AG08395 (cell line): ENCODE data around the gene PAOX.

Experiments used
- DNase-seq: peaks from one replicate; pipeline ENCODE4 v3.0.0; 2012; ENCODE audit warnings: mixed read lengths, low spot score

PAOX gene

DNA sequence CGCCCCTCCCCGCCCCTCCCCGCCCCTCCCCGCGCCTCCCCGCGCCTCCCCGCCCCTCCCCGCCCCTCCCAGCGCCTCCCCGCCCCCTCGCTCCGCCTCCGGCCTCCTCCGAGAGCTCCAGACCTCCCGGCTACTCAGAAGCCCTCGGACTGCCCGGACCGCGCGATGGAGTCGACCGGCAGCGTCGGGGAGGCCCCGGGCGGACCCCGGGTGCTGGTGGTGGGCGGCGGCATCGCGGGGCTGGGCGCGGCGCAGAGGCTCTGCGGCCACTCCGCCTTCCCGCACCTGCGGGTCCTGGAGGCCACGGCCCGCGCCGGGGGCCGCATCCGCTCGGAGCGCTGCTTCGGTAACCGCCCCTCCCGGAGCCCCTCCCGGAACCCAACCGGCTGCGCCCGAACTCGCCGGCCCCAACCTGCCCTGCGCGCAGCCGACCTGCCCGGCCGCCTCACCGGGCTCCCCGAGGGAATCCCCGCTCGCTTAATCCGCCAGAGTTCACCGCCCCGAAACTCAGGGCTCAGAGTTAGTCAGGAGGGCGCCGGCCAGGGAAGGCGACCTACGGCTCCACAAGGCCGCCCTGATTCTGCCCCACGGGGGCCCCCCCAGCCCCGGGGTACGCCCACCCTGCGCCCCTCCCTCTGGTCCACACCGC is at the start of gene PAOX:
PAOX (plus strand) TSS at position 111 of the 649 bp plus-strand sequence; CDS start at position 166, 55 bp downstream.
- DNase-seq, result peak; percentile 87

DNA sequence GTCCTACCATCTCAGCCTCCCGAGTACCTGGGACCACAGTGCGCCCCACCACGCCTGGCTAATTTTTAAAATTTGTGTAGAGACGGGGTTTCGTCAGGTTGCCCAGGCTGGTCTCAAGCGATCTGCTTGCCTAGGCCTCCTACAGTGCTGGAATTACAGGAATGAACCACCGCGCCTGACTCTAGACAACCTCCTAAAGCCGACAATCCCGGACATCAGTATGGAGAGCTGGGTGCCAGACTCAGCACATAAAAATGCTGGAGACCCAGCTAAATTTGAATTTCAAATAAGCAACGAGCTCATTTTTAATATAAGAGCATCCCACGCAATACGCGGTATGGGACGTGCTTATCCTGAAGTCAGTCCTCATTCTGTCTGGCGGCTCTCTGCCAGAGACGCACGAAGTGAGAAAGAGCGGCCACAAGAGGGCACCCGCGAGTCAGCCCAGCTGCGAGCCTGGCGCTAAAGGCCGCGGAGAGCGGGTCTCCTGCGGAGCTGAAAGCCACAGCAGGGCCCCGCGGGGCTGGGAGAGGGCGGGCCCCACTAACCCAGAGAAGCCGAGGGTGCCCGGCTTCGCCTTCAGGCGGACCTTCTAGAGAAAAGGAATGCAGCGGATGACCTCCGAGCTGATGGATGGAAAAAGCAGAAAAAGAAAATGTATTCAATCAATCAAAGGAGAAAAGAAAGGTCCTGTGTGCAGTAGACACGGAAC is 49.4 kb upstream of the PAOX start:
- DNase-seq, result peak; percentile 89

DNA sequence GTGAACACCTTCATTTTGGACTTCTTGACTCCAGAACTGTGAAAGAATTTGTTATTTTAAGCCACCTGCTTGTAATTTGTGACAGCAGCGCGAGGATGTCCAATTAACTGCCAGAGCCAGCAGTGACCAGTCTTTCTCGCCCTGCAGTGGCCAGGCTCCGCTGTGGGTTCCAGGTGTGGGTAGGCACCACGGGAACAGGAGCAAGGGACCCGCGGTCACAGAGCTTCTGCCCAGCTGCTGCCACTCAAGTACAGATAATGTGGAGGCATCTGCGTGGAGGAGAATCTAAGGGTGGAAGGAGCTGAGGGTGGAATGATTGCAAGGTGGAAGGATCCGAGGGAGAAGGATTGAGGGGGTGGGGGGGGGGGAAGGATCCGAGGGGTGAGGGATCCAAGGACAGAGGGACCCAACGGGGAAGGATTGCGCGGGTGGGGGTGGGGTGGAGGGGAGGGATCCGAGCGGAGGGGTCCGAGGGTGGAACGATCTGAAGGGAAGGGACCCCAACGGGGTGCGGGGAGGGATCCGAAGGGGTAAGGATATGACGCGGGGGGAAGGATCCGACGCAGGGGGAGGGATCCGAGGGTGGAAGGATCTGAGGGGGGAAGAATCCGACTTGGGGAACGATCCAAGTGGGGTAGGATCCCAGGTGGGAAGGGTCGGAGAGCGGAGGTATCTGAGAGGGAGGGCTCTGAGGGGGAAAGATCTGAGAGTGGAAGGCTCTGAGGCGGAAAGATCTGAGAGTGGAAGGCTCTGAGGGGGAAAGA is 45.9 kb upstream of the PAOX start:
- DNase-seq, result no peak

DNA sequence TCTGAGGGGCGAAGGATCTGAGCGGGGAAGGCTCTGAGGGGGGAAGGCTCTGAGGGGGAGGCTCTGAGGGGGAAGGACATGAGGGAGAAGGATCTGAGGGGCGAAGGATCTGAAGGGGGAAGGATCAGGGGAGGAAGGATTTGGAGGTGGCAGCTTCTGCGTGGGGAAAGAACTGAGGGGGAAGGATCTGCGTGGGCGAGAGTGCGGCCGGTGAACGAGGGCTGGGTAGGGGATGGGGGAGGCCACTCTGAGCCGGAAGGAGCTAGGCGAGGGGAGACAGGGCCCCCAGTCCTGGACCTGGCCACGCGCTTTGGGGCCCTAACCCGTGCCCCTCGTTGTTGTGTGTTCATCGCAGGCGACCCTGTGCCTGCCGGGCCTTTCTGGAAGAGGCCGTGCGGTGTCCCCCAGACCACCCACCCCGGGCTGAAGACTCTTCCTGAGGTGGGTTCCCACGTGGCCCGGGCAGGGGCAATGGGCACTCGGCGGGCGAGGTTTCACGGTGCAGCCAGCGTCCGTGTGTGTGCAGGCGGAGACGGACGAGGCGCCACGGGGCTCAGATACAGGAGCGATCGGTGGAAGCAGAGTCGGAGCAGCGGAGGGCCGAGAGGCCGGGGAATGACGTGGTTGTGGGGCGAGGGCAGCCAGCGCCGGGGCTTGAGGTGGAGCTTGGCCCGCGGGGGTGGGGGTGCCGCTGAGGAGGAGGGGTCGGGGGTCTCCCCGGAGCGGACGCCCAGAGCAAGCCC is 44.4 kb upstream of the PAOX start:
- DNase-seq, result peak; percentile 35

DNA sequence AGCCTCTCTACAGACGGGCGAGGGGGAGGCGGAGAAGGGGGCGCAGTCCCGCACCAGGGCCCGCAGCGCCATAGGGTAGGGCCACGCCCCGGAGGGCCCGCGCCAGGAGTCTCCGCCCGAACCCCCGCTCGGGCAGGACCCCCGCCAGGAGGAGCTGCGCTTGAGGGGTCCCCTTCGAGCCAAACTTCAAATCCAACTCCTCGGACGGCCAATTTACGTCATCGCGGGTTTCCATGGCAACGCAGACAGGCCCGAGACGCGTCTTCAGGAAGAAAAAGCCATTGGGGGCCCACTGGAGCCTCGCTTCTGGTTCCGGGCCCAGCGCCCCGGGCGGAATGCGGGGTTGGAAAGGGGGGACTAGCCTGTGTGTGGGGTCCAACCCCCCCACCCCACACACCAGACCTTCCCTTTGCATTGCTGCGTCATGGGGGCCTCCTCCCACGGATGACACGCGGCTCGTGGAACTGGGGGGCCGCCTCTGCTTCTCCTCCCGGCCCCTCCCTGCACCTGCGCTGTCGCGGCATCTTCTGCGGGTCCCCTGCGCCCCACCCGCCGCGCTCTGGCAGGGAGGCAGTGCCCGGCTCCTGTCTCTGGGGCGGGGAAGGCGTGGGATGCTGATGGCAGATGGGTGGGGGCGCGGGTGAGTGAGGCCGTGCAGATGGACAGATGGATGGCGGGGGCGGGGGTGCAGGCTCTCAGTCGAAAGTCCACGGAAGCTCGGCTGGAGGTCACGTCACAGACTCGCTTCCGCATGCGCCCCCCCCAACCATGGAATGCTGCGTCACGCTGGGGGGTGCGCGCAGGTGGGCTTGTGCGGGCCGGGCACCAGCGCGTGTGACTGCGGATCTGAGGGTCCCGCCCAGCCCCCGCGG is 43.6 kb upstream of the PAOX start:
- DNase-seq, result peak; percentile 65

DNA sequence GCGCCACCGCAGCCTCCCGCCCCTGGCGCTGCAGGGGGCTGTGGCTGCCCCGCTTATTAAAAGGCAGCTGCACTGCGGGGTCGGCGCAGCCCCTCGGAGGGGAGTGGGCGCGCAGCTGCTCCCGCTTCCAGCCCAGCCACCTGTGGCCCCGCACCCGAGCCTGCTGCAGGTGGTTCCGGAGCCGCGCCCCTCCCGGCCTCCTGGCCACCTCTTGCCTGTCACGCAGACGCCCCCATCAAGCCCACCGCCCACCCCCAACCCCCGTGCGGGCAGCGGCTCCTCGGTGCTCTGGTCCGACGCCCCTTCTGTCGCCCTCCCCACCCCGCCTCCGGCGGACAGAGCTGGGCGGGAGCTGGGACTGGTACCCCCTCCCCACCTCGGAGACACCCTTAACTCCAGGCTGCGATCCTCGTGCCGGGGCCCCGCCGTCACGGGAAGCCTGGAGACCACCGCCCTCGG is 42.9 kb upstream of the PAOX start:
- DNase-seq, result no peak

DNA sequence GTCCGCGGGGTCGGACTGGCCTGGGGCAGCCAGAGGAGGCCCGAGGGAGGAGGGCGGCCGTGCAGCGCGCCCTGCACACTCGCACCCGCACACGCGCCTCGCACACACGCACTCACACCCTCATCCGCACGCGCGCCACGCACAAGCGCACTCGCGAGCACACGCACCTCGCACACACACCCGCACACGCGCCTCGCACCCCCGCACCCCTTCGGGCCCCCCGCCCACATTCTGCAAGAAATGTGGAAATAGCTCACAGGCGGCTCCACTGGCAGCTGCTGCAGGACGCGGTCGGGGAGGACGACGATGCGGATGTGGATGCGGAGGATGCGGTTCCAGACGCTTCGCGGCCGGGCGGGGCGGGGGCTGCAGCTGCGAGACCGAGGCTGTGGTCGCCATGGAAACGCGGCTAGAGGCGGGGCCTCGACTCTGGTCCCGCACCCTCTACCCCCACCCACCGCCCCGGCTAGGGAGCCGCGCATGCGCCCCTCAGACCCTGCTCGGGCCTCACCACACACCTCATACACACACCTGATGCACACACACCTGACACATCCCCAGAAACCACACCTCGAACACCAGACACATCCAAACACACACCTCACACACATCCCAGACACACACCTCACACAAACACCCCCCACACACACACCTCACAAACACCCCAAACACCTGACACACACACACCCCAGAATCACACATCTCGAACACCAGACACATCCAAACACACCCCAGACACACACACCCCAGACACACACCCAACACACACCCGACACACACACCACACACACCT is 42.3 kb upstream of the PAOX start, which contains the start of gene CALY:
CALY (minus strand) TSS at position 320 of the 793 bp plus-strand sequence. CDS start 7,907 bp downstream, outside the sequence.
- DNase-seq, result no peak

DNA sequence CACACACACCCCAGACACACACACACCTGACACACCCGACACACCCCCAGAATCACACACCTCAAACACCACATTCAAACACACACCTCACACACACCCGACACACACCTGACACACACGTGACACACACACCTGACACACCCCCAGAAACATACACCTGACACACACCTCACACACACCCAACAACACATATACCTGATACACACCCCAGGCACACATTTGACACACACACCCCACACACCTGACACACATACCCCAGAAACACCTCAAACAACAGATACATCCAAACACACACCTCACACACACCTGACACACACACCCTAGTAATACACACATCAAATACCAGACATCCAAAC is 41.7 kb upstream of the PAOX start:
- DNase-seq, result no peak

DNA sequence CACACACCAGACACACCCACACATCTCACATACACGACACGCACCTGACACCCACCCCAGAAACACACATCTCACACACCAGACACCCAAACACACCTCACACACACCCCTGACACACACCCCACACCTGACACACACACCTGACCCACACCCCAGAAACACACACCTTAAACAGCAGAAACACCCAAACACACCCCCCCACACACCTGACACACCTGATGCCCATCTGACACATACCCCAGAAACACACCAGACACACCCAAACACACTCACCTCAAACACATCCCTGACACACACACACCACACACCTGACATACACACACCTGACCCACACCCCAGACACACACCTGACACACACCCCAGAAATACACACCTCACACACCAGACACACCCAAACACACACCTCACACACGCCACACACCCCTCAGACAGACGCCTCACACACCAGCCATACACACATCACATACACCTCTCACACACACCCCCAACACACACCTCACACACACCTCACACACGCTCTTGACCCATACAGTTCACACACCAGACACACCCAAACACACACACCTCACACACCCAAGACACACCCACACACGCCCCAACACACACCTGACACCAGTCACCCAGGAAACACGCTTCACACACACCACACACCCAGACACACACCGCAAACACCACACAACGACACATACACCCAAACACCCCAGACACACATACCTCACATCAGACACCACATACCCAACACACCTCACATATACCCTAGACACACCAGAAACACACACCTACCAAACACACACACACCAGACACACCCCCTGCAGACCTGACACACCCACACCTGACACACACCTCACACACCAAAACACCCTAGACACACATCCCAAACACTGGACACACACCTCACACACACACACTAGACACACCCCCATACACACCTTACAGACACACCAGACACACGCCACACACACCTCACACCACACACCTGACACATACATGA is 40.7 kb upstream of the PAOX start:
- DNase-seq, result no peak

DNA sequence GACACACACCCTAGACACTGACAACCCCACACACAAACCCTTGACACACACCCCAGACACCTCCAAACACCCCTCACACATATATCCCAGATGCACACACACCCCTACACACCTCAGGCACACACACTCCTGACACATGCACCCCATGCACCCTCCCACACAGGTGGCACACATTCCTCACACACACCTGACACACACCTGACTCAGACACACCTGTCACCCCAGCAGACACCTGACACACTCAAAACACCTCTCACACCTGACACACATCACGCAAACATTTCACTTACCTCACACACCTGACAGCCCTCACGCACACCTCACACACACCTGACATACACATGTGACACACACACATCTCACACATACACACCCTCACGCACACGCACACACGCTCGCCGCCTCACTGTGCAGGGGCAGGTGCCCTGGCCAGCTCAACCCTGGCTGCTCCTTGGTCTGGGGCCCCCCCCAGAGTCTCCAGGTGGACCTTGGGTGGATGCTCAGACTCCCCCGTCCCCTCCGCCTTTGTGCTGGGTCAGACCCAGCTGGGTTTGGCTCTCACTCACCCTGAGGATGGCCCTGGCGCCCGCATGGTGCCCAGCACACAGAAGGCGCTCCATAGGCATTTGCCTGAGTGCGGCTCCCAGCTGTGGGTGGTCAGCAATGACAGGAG is 39.2 kb upstream of the PAOX start:
- DNase-seq, result no peak

DNA sequence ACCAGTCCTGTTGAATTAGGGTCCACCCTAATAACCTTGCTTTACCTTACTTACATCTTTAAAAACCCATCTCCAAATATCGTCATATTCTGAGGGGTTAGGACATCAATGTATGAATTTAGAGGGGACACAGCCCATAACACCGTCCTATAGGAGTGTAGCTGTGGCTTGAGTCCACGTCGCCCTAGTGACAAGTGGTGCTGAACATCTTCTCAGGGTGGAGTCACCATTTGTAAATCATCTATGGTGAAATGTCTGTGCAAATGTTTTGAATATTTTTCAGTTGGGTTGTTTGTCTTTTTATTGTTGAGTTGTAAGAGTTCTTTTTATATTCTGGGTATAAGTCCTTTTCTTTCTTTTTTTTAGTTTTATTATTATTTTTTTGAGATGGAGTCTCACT is 37.1 kb upstream of the PAOX start:
- DNase-seq, result no peak

DNA sequence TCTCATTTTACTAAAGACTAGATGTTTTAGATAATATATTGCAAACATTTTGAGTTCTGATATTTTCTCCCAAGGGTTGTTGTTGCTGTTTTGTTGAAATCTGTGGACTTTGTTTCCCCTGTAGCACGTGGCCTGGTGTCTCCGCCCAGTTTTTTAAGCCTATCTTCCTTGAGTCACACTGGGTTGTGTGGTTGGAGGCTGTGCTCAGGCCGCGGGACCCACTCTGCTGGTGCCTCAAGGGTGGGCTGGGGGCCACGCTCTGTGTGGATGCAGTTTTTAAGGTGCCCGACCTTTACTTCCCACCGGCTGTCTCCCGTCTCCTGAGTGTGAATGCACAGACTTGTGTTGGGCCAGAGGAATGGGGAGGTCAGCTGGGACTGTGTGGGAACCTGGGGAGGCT is 36.1 kb upstream of the PAOX start:
- no peak for DNase-seq

DNA sequence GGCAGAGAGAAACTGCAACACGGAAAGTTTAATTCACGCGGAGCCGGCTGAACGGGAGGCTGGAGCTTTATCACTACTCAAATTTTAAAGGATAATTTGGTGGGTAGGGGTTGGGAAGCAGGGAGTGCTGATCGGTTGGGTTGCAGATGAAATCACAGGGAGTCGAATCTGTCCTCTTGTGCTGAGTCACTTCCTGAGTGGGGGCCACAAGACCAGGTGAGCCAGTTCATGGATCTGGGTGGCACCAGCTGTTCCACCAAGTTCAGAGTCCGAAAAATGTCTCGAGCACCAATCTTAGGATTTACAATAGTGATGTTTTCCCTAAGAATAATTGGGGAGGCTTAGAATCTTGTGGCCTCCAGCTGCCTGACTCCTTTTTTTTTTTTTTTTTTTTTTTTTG is 35.5 kb upstream of the PAOX start:
- DNase-seq, result no peak

DNA sequence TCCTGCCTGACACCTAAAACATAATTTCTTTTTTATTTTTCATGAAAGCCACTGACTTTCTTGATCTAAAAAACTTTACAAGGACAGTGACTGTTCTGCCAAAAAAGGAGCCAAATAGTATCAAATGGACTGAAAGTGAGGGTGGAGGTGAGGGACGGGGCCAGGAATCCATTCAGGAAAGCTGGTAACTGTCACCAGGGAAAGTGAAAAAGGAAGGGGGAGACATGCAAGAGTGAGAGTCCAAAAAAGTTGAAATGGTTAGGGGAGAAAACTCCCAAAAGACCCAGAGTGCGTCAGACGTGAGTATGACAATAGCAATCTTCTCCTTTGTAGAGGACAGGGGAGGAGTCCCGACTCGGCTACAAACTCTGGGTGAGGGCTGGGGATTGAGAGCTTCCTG is 34.8 kb upstream of the PAOX start:
- DNase-seq, result no peak

DNA sequence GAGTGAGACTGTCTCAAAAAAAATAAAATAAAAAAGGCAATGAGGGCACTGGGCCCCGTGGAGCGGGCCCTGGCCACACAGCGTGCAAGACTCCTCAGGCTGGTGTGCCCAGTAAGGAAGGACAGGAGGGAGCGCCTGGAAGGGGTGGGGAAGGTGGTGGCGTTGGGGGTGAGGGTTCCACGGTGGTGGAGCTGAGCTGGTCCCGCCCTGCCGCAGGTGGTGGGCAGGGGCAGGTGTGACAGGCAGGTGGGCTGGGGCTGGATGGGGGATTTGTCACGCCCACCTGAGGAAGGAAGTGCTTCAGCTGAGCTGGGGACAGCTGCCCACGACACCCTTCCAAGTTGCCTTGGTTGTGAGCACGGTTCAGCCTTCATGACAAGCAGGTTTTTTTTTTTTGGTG is 32.6 kb upstream of the PAOX start:
- DNase-seq, result no peak

DNA sequence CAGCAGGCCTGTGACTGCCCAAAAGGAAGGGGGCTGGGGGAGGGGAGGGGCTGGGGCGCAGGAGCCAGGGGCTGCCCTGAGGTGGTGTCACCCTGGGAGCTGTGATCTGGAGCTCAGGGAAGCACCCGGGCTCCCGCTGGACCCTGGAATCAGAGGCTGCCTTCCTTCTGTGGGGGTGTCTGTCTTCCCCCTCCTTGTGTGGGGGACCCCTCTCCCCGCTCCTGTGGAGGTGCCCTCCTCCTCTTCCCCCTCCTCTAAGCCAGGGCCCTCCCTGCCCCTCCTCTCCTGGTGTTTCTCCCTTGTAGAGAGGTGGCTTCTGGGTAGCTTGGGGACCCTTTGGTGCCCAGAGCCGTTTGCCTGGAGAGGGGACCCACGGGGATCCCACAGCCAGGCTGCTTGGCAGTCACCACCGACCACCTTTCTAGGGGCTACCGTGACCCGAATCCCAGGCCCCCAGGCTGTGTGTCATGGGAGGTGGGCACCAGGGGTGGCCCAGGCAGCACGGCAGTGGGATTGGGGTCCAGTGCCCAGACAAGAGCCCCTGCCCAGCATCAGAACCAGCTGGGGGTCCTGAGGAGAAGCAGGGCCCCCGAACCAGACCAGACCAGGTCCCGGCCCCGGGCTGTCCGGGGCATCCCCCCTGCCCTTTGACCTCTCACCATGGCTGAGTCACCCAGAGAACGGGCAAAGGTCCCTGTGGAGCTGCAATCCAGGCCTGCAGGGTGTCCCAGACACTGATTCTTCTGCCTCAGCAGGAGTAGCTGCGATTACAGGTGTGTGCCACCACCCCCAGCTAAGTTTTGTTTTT is 31.1 kb upstream of the PAOX start:
- no peak for DNase-seq

DNA sequence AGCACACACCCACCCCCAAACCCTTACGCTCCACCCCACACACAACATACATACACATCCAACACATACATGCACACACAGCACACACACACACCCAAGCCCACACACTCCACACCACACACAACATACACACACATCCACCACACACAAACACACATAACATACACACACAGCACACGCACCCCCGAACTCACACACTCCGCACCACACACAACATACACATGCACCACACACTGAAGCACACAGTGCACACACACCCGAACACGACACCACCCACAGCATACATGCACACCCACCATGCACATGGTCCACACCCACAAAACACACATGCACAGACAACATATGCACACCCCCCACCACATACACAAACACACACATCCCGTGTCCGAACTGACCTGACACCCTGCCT is 29.9 kb upstream of the PAOX start:
- no peak for DNase-seq

DNA sequence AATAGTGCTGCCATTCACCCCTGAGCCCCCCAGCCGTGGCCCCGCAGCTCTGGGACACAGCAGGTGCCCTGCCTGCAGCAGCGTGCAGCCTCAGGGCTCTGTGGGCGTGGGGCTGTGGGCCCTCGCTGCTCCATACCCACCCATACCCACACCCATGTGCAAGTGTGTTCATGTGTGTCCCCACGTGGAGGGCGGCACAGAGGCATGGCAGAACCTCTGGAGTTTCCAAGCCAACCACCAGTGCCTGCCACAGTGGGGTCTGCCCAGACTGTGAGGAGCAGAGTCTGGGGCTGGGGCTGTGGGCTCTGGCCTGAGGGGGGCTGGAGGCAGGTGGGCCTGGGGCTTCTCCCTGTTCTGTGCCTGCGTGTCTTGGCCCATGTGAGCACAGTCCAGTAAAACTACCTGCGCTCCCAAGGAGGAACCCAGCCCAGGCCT is 29.5 kb upstream of the PAOX start:
- no peak for DNase-seq
